ENCODE results near the gene KDM8. TPM values are rescaled to one million over a fixed set of nuclear protein-coding genes. Genes with fewer than 3 reads are reported as not detected.

KDM8 gene
- total and polyA plus RNA-seq, 4 donors: 2.6 to 7.0 (median 4.7) TPM

- Histone ChIP-seq H3K4me3 (no peak overlapping the region), H3K36me3 (ENCODE audit: control insufficient read depth in 4 of 4, insufficient read depth in 4 of 4, low read length in 4 of 4) (peaks cover 2 to 13% (median 9%) of the 10 kb centered on the region in 4 donors), H3K9ac (ENCODE audit: insufficient read depth in 1 of 2, low read length in 2 of 2) (no peak overlapping the region), H3K27ac (ENCODE audit: low read depth in 1 of 2, low read length in 1 of 2) (no peak overlapping the region), H3K4me1 (ENCODE audit: control insufficient read depth in 5 of 5, insufficient read depth in 5 of 5, low read length in 5 of 5) (peaks cover 0 to 8% (median 4%) of the 10 kb centered on the region in 5 donors), H3K27me3 (ENCODE audit: control insufficient read depth in 3 of 3, insufficient read depth in 3 of 3, low read length in 2 of 3) (no peaks in the 10 kb centered on the region), H3K9me3 (ENCODE audit: control insufficient read depth in 4 of 4, insufficient read depth in 3 of 4, low read length in 3 of 4) (no peaks in the 10 kb centered on the region)
- 94 to 99% methylated on average over 3 of the region's 3 CpGs for WGBS, 2 donors
- no peak for DNase-seq
- no peak for TF ChIP-seq CTCF (IDR thresholded peaks at IDR 0.05; ENCODE audit: control extremely low read depth, extremely low read depth)
- ATAC-seq (ENCODE audit: insufficient read depth, low FRiP score): no peak
These were observed 5.5 kb downstream of the KDM8 start for GRCh38 chr16:27208796-27209195.

- H3K9me3 ChIP-seq (ENCODE audit: control insufficient read depth in 4 of 4, insufficient read depth in 3 of 4, low read length in 3 of 4): no peaks in the 10 kb centered on the region
- TF ChIP-seq CTCF (IDR thresholded peaks at IDR 0.05; ENCODE audit: control extremely low read depth, extremely low read depth): no peak
- peaks cover 0 to 1% (median under 1%) of the 10 kb centered on the region in 5 donors for H3K4me1 ChIP-seq (ENCODE audit: control insufficient read depth in 5 of 5, insufficient read depth in 5 of 5, low read length in 5 of 5)
- H3K9ac ChIP-seq (ENCODE audit: insufficient read depth in 1 of 2, low read length in 2 of 2): no peak overlapping the region
- ATAC-seq (ENCODE audit: insufficient read depth, low FRiP score) (no peak), DNase-seq (no peak)
- 95 to 96% methylated on average over 8 of the region's 8 CpGs for WGBS, 2 donors
- H3K27me3 ChIP-seq (ENCODE audit: control insufficient read depth in 3 of 3, insufficient read depth in 3 of 3, low read length in 2 of 3): no peaks in the 10 kb centered on the region
- H3K27ac ChIP-seq (ENCODE audit: low read depth in 1 of 2, low read length in 1 of 2): no peak overlapping the region
- peaks cover 2 to 16% (median 10%) of the 10 kb centered on the region in 4 donors for H3K36me3 ChIP-seq (ENCODE audit: control insufficient read depth in 4 of 4, insufficient read depth in 4 of 4, low read length in 4 of 4)
- no peak overlapping the region for H3K4me3 ChIP-seq
These were observed 6.3 kb downstream of the KDM8 start for GRCh38 chr16:27209591-27209990.

- H3K27ac ChIP-seq (ENCODE audit: low read depth in 1 of 2, low read length in 1 of 2): no peak overlapping the region
- H3K4me3 ChIP-seq: no peak overlapping the region
- ATAC-seq (ENCODE audit: insufficient read depth, low FRiP score) (no peak), DNase-seq (no peak)
- no peak for TF ChIP-seq CTCF (IDR thresholded peaks at IDR 0.05; ENCODE audit: control extremely low read depth, extremely low read depth)
- no peaks in the 10 kb centered on the region for H3K9me3 ChIP-seq (ENCODE audit: control insufficient read depth in 4 of 4, insufficient read depth in 3 of 4, low read length in 3 of 4)
- H3K4me1 ChIP-seq (ENCODE audit: control insufficient read depth in 5 of 5, insufficient read depth in 5 of 5, low read length in 5 of 5): no peaks in the 10 kb centered on the region
- H3K36me3 ChIP-seq (ENCODE audit: control insufficient read depth in 4 of 4, insufficient read depth in 4 of 4, low read length in 4 of 4): peaks cover 2 to 20% (median 13%) of the 10 kb centered on the region in 4 donors
- H3K27me3 ChIP-seq (ENCODE audit: control insufficient read depth in 3 of 3, insufficient read depth in 3 of 3, low read length in 2 of 3): no peaks in the 10 kb centered on the region
- 97 to 98% methylated on average over 16 to 17 of the region's 17 CpGs for WGBS, 2 donors
- H3K9ac ChIP-seq (ENCODE audit: insufficient read depth in 1 of 2, low read length in 2 of 2): no peak overlapping the region
These were observed 6.8 kb downstream of the KDM8 start for GRCh38 chr16:27210174-27210573.

GRCh38 chr16:27211026-27211425, 7.7 kb downstream of the KDM8 start:
- peaks cover 2 to 20% (median 15%) of the 10 kb centered on the region in 4 donors for H3K36me3 ChIP-seq (ENCODE audit: control insufficient read depth in 4 of 4, insufficient read depth in 4 of 4, low read length in 4 of 4)
- TF ChIP-seq CTCF (IDR thresholded peaks at IDR 0.05; ENCODE audit: control extremely low read depth, extremely low read depth): no peak
- no peaks in the 10 kb centered on the region for H3K4me1 ChIP-seq (ENCODE audit: control insufficient read depth in 5 of 5, insufficient read depth in 5 of 5, low read length in 5 of 5)
- H3K27ac ChIP-seq (ENCODE audit: low read depth in 1 of 2, low read length in 1 of 2): no peak overlapping the region
- no peak overlapping the region for H3K9ac ChIP-seq (ENCODE audit: insufficient read depth in 1 of 2, low read length in 2 of 2)
- no peaks in the 10 kb centered on the region for H3K27me3 ChIP-seq (ENCODE audit: control insufficient read depth in 3 of 3, insufficient read depth in 3 of 3, low read length in 2 of 3)
- 92 to 93% methylated on average over 10 of the region's 10 CpGs for WGBS, 2 donors
- DNase-seq (no peak), ATAC-seq (ENCODE audit: insufficient read depth, low FRiP score) (no peak)
- no peak overlapping the region for H3K4me3 ChIP-seq
- H3K9me3 ChIP-seq (ENCODE audit: control insufficient read depth in 4 of 4, insufficient read depth in 3 of 4, low read length in 3 of 4): no peaks in the 10 kb centered on the region
